T1000 (cell line): ENCODE measurements around the gene PAQR7.

ENCODE experiments used
- DNase-seq: peaks from one replicate; lab custom pipeline; 2025; ENCODE audit warnings: mixed read lengths; lab: John Stamatoyannopoulos, UW

The PAQR7 gene

GRCh38 chr1:25816112-25816718 is 59.3 kb downstream of the PAQR7 start:
- DNase-seq = no peak

- DNase-seq = no peak
Measured at GRCh38 chr1:25815208-25816111, 60.0 kb downstream of the PAQR7 start.

- DNase-seq = no peak
Measured at GRCh38 chr1:25814549-25815087, 60.9 kb downstream of the PAQR7 start.

- no peak for DNase-seq
Measured at GRCh38 chr1:25813734-25814471, 61.6 kb downstream of the PAQR7 start.

GRCh38 chr1:25813071-25813733 is 62.3 kb downstream of the PAQR7 start:
- no peak for DNase-seq
